Measurements from ENCODE around the gene AP1AR. TPM values are rescaled to one million over a fixed set of nuclear protein-coding genes. Genes with fewer than 3 reads are reported as not detected.

The AP1AR gene
- total RNA-seq, 1 donor from 2014 or later, result 18.9 TPM

DNA sequence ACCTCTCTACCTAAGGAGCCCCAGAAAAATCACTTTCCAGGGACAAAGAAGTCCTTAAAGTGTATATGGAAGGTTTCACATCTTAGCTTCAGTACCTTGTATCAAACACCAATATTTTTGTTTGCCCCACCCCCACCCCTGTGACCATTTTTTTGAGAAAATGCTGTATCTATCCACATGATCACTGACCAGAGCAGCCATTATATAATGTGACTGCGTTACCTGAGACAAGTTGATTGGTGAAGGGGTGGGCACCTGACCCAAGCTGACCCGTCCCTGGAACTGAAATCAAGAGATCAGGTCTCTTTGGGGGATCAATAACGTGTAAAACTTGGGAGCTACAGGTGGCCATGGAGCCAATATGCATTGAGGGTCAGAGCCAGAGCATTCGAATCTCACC, 43.4 kb downstream of the AP1AR start:
- TF ChIP-seq CTCF (conservative IDR thresholded peaks at IDR 0.05), result no peak
- Mint-ChIP-seq H3K27ac (no peak overlapping the region), H3K9me3 (no peaks in the 10 kb centered on the region), H3K36me3 (peaks cover 23% of the 10 kb centered on the region), H3K4me3 (no peak overlapping the region), H3K4me1 (ENCODE audit: unreplicated experiment) (peaks cover 8% of the 10 kb centered on the region), H3K27me3 (no peaks in the 10 kb centered on the region)
- DNase-seq (ENCODE audit: extremely low spot score, unreplicated experiment), result no peak

DNA sequence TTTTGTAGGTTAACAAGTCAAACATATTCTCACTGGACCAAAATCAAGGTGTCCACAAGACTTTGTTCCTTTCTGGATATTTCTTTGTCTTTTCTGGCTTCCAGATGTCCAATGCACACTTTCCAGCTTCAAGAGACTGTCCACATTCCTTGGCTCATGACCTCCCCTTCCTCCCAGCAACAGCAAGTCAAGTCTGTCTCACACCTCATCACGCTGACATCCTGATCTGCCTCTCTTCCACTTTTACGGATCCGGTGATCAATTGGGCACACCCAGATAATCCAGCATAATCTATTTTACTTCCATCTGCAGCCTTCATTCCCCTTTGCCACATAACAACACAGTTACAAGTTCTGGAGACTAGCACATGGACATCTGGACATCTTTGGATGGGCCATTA, 44.5 kb downstream of the AP1AR start:
- Mint-ChIP-seq H3K27me3 (no peaks in the 10 kb centered on the region), H3K27ac (no peak overlapping the region)

GRCh38 chr4:112277220-112277619, 45.6 kb downstream of the AP1AR start:
- Mint-ChIP-seq H3K4me1 (ENCODE audit: unreplicated experiment) (peaks cover 13% of the 10 kb centered on the region), H3K4me3 (no peak overlapping the region), H3K27ac (peak overlapping the region; percentile 65), H3K9me3 (no peaks in the 10 kb centered on the region), H3K27me3 (no peaks in the 10 kb centered on the region), H3K36me3 (peaks cover 17% of the 10 kb centered on the region)
- TF ChIP-seq CTCF (conservative IDR thresholded peaks at IDR 0.05), result no peak
- DNase-seq (ENCODE audit: extremely low spot score, unreplicated experiment), result no peak

More for the DNA sequence above, 44.5 kb downstream of the AP1AR start:
- H3K36me3 Mint-ChIP-seq, result peaks cover 18% of the 10 kb centered on the region
- TF ChIP-seq CTCF (conservative IDR thresholded peaks at IDR 0.05), result no peak
- no peak overlapping the region for H3K4me3 Mint-ChIP-seq
- no peaks in the 10 kb centered on the region for H3K9me3 Mint-ChIP-seq
- DNase-seq (ENCODE audit: extremely low spot score, unreplicated experiment), result no peak
- H3K4me1 Mint-ChIP-seq (ENCODE audit: unreplicated experiment), result peaks cover 13% of the 10 kb centered on the region

GRCh38 chr4:112277705-112278448, 46.3 kb downstream of the AP1AR start:
- no peak for DNase-seq (ENCODE audit: extremely low spot score, unreplicated experiment)
- Mint-ChIP-seq H3K4me3 (peak overlapping the region; percentile 48), H3K4me1 (ENCODE audit: unreplicated experiment) (peaks cover 14% of the 10 kb centered on the region)

GRCh38 chr4:112279025-112279881, 47.7 kb downstream of the AP1AR start:
- H3K9me3 Mint-ChIP-seq, result no peaks in the 10 kb centered on the region
- no peak for TF ChIP-seq CTCF (conservative IDR thresholded peaks at IDR 0.05)
- DNase-seq (ENCODE audit: extremely low spot score, unreplicated experiment), result no peak
- peaks cover 14% of the 10 kb centered on the region for H3K36me3 Mint-ChIP-seq
- no peak overlapping the region for H3K4me3 Mint-ChIP-seq
- H3K4me1 Mint-ChIP-seq (ENCODE audit: unreplicated experiment), result peaks cover 26% of the 10 kb centered on the region
- H3K27me3 Mint-ChIP-seq, result no peaks in the 10 kb centered on the region
- H3K27ac Mint-ChIP-seq, result peak overlapping the region; percentile 74

More at GRCh38 chr4:112277705-112278448, 46.3 kb downstream of the AP1AR start:
- peaks cover 14% of the 10 kb centered on the region for H3K36me3 Mint-ChIP-seq
- no peaks in the 10 kb centered on the region for H3K27me3 Mint-ChIP-seq
- peak overlapping the region; percentile 65 for H3K27ac Mint-ChIP-seq
- no peaks in the 10 kb centered on the region for H3K9me3 Mint-ChIP-seq
- TF ChIP-seq CTCF (conservative IDR thresholded peaks at IDR 0.05), result no peak
